Measurements from ENCODE around the gene SFI1.

Gene SFI1

DNA sequence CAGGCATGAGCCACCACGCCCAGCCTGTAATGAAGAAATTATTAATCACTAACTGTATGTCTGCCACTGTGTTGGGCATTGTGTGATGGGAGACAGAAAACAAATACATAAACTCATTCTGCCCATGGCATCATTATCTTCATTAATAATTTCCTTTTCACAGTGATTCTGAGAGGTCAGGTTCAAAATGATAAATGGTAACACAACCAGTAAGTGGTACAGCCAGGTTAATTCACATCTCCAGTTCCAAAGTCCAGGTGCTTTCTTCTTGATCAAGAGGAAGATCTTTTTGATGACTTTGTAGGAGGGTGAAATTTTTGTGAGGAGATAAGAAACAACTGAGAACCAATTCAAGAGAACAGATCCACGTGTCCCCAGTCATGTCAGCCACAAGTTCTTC is 98.9 kb downstream of the SFI1 start:
- Histone ChIP-seq H2AK5ac (ENCODE audit: low read depth, low read length) (no peak overlapping the region), H3K27ac (replicated peaks; ENCODE audit: low read length) (no peak overlapping the region), H3K4me1 (ENCODE audit: control insufficient read depth in 2 of 2, insufficient read depth in 1 of 2, low read depth in 1 of 2, low read length in 2 of 2) (no peaks in the 10 kb centered on the region), H3K9me3 (replicated peaks in 1 of 2; ENCODE audit: control insufficient read depth in 2 of 2, insufficient read depth in 1 of 2, low read depth in 1 of 2, low read length in 2 of 2) (no peaks in the 10 kb centered on the region), H3K4ac (ENCODE audit: low read length) (no peak overlapping the region), H2BK15ac (ENCODE audit: low read length) (no peak overlapping the region), H3K23ac (ENCODE audit: low read depth, low read length, poor library complexity) (no peak overlapping the region), H2BK120ac (ENCODE audit: low read depth, low read length) (no peak overlapping the region), H4K91ac (ENCODE audit: low read depth, low read length, poor library complexity) (no peak overlapping the region), H3K14ac (ENCODE audit: low read length) (no peak overlapping the region), H3K18ac (ENCODE audit: low read length) (no peak overlapping the region), H3K9ac (ENCODE audit: low read depth, low read length, poor library complexity) (no peak overlapping the region), H3K79me1 (ENCODE audit: low read depth, low read length) (no peaks in the 10 kb centered on the region), H3K27me3 (ENCODE audit: control insufficient read depth in 3 of 3, insufficient read depth in 3 of 3, low read depth in 1 of 3, low read length in 3 of 3) (no peaks in the 10 kb centered on the region), H2BK5ac (ENCODE audit: low read length) (no peak overlapping the region), H3K36me3 (replicated peaks in 1 of 2; ENCODE audit: control insufficient read depth in 2 of 2, insufficient read depth in 2 of 2, low read length in 2 of 2) (peaks cover 0 to 12% of the 10 kb centered on the region in 2 donors), H2BK12ac (ENCODE audit: low read length) (no peak overlapping the region), H3K4me3 (ENCODE audit: low read length in 2 of 2) (no peak overlapping the region), H4K8ac (ENCODE audit: low read depth, low read length) (no peak overlapping the region), H2AFZ (ENCODE audit: low read length) (no peak overlapping the region), H3K4me2 (ENCODE audit: insufficient read depth, low read length, poor library complexity, severe bottlenecking) (no peak overlapping the region)
- no peak for DNase-seq (ENCODE audit: low spot score)
- no CpG with 5 or more reads among the region's 2 CpGs for WGBS, 2 donors (ENCODE audit: extremely low coverage in 2 of 2, insufficient read length in 2 of 2, insufficient replicate concordance in 1 of 2)

DNA sequence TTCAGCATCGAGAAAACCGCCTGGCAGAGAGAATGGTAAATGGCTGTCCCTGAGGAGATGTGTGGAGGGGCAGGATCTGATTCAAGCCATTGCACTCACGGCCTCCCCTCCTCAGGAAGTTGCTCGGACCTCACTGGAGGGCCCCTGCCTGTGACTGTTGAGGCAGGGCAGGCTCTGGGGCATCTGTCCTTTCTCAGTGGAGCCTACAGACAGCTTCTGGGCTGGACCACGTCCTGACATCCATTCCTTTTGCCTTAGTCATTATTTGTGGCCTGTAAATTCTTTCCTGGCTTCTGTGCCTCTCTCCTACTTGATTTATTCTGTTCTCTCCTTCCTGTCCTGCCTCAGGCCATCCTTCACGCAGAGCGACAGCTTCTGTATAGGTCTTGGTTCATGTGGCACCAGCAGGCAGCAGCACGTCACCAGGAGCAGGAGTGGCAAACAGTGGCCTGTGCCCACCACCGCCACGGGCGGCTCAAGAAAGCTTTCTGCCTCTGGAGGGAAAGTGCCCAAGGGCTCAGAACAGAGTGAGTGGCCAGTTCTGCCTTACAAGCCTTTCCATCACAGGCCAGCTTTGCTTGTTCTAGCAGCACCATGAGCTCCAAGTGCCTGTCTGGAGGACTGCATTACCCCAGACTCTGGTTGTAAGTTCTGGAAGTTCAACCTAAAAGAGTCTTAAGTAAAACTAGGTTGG is 106.1 kb downstream of the SFI1 start:
- DNase-seq (ENCODE audit: low spot score), result no peak
- Histone ChIP-seq H3K27me3 (ENCODE audit: control insufficient read depth in 3 of 3, insufficient read depth in 3 of 3, low read depth in 1 of 3, low read length in 3 of 3) (no peaks in the 10 kb centered on the region), H3K9ac (ENCODE audit: low read depth, low read length, poor library complexity) (no peak overlapping the region), H3K4me1 (ENCODE audit: control insufficient read depth in 2 of 2, insufficient read depth in 1 of 2, low read depth in 1 of 2, low read length in 2 of 2) (peaks cover 0 to 2% of the 10 kb centered on the region in 2 donors), H2BK5ac (ENCODE audit: low read length) (no peak overlapping the region), H3K27ac (replicated peaks; ENCODE audit: low read length) (no peak overlapping the region), H3K23ac (ENCODE audit: low read depth, low read length, poor library complexity) (no peak overlapping the region), H2AK5ac (ENCODE audit: low read depth, low read length) (no peak overlapping the region), H3K4me2 (ENCODE audit: insufficient read depth, low read length, poor library complexity, severe bottlenecking) (no peak overlapping the region), H2BK15ac (ENCODE audit: low read length) (no peak overlapping the region), H3K14ac (ENCODE audit: low read length) (no peak overlapping the region), H2BK120ac (ENCODE audit: low read depth, low read length) (no peak overlapping the region), H4K8ac (ENCODE audit: low read depth, low read length) (no peak overlapping the region), H3K36me3 (replicated peaks in 1 of 2; ENCODE audit: control insufficient read depth in 2 of 2, insufficient read depth in 2 of 2, low read length in 2 of 2) (peaks cover 4 to 40% of the 10 kb centered on the region in 2 donors), H3K4me3 (ENCODE audit: low read length in 2 of 2) (no peak overlapping the region), H3K9me3 (replicated peaks in 1 of 2; ENCODE audit: control insufficient read depth in 2 of 2, insufficient read depth in 1 of 2, low read depth in 1 of 2, low read length in 2 of 2) (no peaks in the 10 kb centered on the region), H2AFZ (ENCODE audit: low read length) (no peak overlapping the region), H3K18ac (ENCODE audit: low read length) (no peak overlapping the region), H3K79me1 (ENCODE audit: low read depth, low read length) (no peaks in the 10 kb centered on the region), H4K91ac (ENCODE audit: low read depth, low read length, poor library complexity) (no peak overlapping the region), H3K4ac (ENCODE audit: low read length) (no peak overlapping the region), H2BK12ac (ENCODE audit: low read length) (no peak overlapping the region)
- WGBS, 2 donors (ENCODE audit: extremely low coverage in 2 of 2, insufficient read length in 2 of 2, insufficient replicate concordance in 1 of 2), result no CpG with 5 or more reads among the region's 11 CpGs

DNA sequence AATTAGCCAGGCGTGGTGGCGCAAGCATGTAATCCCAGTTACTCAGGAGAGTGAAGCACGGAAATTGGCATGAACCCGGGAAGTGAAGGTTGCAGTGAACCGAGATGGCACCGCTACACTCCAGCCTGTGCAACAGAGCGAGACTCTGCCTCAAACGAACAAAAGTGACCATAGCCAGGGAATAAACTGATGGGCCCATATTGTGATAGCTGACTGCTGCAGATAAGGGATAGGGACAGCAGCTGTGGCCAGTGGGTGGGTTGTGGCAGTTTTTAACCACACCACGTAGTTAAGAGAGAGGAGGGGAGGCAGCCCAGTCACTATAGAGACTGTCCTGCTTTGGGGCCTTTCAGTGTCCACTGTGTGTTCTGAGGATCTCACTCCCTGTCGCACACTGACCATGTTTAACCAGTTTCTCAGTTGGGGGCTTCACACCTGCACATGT is 106.8 kb downstream of the SFI1 start:
- Histone ChIP-seq H3K36me3 (replicated peaks in 1 of 2; ENCODE audit: control insufficient read depth in 2 of 2, insufficient read depth in 2 of 2, low read length in 2 of 2) (peaks cover 4 to 46% of the 10 kb centered on the region in 2 donors), H2AK5ac (ENCODE audit: low read depth, low read length) (no peak overlapping the region), H4K8ac (ENCODE audit: low read depth, low read length) (no peak overlapping the region), H3K4me2 (ENCODE audit: insufficient read depth, low read length, poor library complexity, severe bottlenecking) (no peak overlapping the region), H2BK120ac (ENCODE audit: low read depth, low read length) (no peak overlapping the region), H3K4me1 (ENCODE audit: control insufficient read depth in 2 of 2, insufficient read depth in 1 of 2, low read depth in 1 of 2, low read length in 2 of 2) (peaks cover 0 to 2% of the 10 kb centered on the region in 2 donors), H3K14ac (ENCODE audit: low read length) (no peak overlapping the region), H3K9me3 (replicated peaks in 1 of 2; ENCODE audit: control insufficient read depth in 2 of 2, insufficient read depth in 1 of 2, low read depth in 1 of 2, low read length in 2 of 2) (no peaks in the 10 kb centered on the region), H3K9ac (ENCODE audit: low read depth, low read length, poor library complexity) (no peak overlapping the region), H4K91ac (ENCODE audit: low read depth, low read length, poor library complexity) (no peak overlapping the region), H3K18ac (ENCODE audit: low read length) (no peak overlapping the region), H3K4me3 (ENCODE audit: low read length in 2 of 2) (no peak overlapping the region), H2BK15ac (ENCODE audit: low read length) (no peak overlapping the region), H3K27ac (replicated peaks; ENCODE audit: low read length) (no peak overlapping the region), H2AFZ (ENCODE audit: low read length) (no peak overlapping the region), H3K79me1 (ENCODE audit: low read depth, low read length) (no peaks in the 10 kb centered on the region), H2BK5ac (ENCODE audit: low read length) (no peak overlapping the region), H3K27me3 (ENCODE audit: control insufficient read depth in 3 of 3, insufficient read depth in 3 of 3, low read depth in 1 of 3, low read length in 3 of 3) (no peaks in the 10 kb centered on the region), H2BK12ac (ENCODE audit: low read length) (no peak overlapping the region), H3K4ac (ENCODE audit: low read length) (no peak overlapping the region), H3K23ac (ENCODE audit: low read depth, low read length, poor library complexity) (no peak overlapping the region)
- no peak for DNase-seq (ENCODE audit: low spot score)
- WGBS, 2 donors (ENCODE audit: extremely low coverage in 2 of 2, insufficient read length in 2 of 2, insufficient replicate concordance in 1 of 2), result no CpG with 5 or more reads among the region's 10 CpGs

DNA sequence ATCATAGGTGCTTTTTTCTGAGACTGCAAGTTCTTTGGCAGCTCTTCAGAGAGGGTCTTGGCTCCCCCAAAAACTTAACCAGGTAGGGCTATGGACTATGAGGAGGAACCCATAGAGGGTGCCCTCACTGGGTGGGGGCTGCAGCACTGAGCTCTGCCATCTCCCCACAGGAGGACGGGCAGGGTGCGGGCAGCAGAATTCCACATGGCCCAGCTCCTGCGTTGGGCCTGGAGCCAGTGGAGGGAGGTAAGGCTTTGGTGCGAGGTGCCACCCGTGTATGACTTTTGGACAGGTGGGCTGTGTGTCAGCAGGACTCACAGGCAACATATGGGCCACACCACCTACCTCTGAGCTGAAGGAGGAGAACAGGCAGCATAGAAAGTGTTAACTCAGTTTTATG is 107.2 kb downstream of the SFI1 start:
- Histone ChIP-seq H3K27ac (replicated peaks; ENCODE audit: low read length) (no peak overlapping the region), H3K4me1 (ENCODE audit: control insufficient read depth in 2 of 2, insufficient read depth in 1 of 2, low read depth in 1 of 2, low read length in 2 of 2) (peaks cover 0 to 2% of the 10 kb centered on the region in 2 donors)

More for the DNA sequence above, 107.2 kb downstream of the SFI1 start:
- H3K79me1 ChIP-seq (ENCODE audit: low read depth, low read length), result no peaks in the 10 kb centered on the region
- no peak overlapping the region for H3K9ac ChIP-seq (ENCODE audit: low read depth, low read length, poor library complexity)
- H3K14ac ChIP-seq (ENCODE audit: low read length), result no peak overlapping the region
- no peak overlapping the region for H3K18ac ChIP-seq (ENCODE audit: low read length)
- no peak overlapping the region for H2BK5ac ChIP-seq (ENCODE audit: low read length)
- H4K91ac ChIP-seq (ENCODE audit: low read depth, low read length, poor library complexity), result no peak overlapping the region
- H2BK15ac ChIP-seq (ENCODE audit: low read length), result no peak overlapping the region
- no peaks in the 10 kb centered on the region for H3K27me3 ChIP-seq (ENCODE audit: control insufficient read depth in 3 of 3, insufficient read depth in 3 of 3, low read depth in 1 of 3, low read length in 3 of 3)
- peaks cover 4 to 51% of the 10 kb centered on the region in 2 donors for H3K36me3 ChIP-seq (replicated peaks in 1 of 2; ENCODE audit: control insufficient read depth in 2 of 2, insufficient read depth in 2 of 2, low read length in 2 of 2)
- no peak overlapping the region for H3K23ac ChIP-seq (ENCODE audit: low read depth, low read length, poor library complexity)
- H2AFZ ChIP-seq (ENCODE audit: low read length), result no peak overlapping the region
- H3K9me3 ChIP-seq (replicated peaks in 1 of 2; ENCODE audit: control insufficient read depth in 2 of 2, insufficient read depth in 1 of 2, low read depth in 1 of 2, low read length in 2 of 2), result no peaks in the 10 kb centered on the region
- H2BK12ac ChIP-seq (ENCODE audit: low read length), result no peak overlapping the region
- no peak for DNase-seq (ENCODE audit: low spot score)
- H3K4me3 ChIP-seq (ENCODE audit: low read length in 2 of 2), result no peak overlapping the region
- H2BK120ac ChIP-seq (ENCODE audit: low read depth, low read length), result no peak overlapping the region
- H4K8ac ChIP-seq (ENCODE audit: low read depth, low read length), result no peak overlapping the region
- H3K4me2 ChIP-seq (ENCODE audit: insufficient read depth, low read length, poor library complexity, severe bottlenecking), result no peak overlapping the region
- no CpG with 5 or more reads among the region's 5 CpGs for WGBS, 2 donors (ENCODE audit: extremely low coverage in 2 of 2, insufficient read length in 2 of 2, insufficient replicate concordance in 1 of 2)
- H3K4ac ChIP-seq (ENCODE audit: low read length), result no peak overlapping the region
- no peak overlapping the region for H2AK5ac ChIP-seq (ENCODE audit: low read depth, low read length)

Data from neuronal stem cell (in vitro differentiated cells).